Endothelial cell of umbilical vein (primary cell): Measurements from ENCODE around the gene FBXL13. TPM values are rescaled to one million over a fixed set of nuclear protein-coding genes. Genes with fewer than 3 reads are reported as not detected.

ENCODE experiments used
- BruUV-seq: library from RNA; stranded (reverse); fragments of 400-500 nt; replicated peaks from 2 replicates; lab custom pipeline; 2021; lab: Mats Ljungman, UMichigan
- CTCF ChIA-PET: fragments of 300-600, 350-600 bp; sonication (Branson Sonifier 250); formaldehyde crosslinking; loops from one replicate; lab custom pipeline; 2021; ENCODE audit warnings: antibody characterized with exemption, inconsistent platforms; lab: Charles Lee
- POLR2A ChIA-PET: fragments of 300-600, 350-600 bp; sonication (Branson Sonifier 250); formaldehyde crosslinking; loops from one replicate; lab custom pipeline; 2021; ENCODE audit warnings: antibody characterized with exemption, inconsistent platforms; lab: Charles Lee
- DNase-seq: peaks from one replicate; pipeline ENCODE4 v3.0.0-alpha.2; 2011; ENCODE audit warnings: low read depth, low spot score
- FAIRE-seq: peaks from 2 replicates; lab custom pipeline; 2011; peaks lifted over from hg19 to GRCh38; lab: Jason Lieb, UNC
- H2AFZ ChIP-seq: 2 replicates; pipeline ENCODE4 v1.6.0; 2012; ENCODE audit warnings: low read depth, low read length, control low read depth, inconsistent platforms
- H3K27ac ChIP-seq: 2 replicates; pipeline ENCODE4 v1.5.1; 2011; ENCODE audit warnings: low read depth, mild to moderate bottlenecking, control low read depth, low read length, moderate library complexity; ENCODE audit not compliant: insufficient read depth
- H3K27me3 ChIP-seq, 2 experiments: 2 replicates each; pipeline versions ENCODE4 v1.6.0 to v1.6.1; 2011; ENCODE audit warnings: low read length in 2 of 2, mixed read lengths in 1 of 2; ENCODE audit not compliant: control insufficient read depth in 2 of 2, insufficient read depth in 2 of 2
- H3K36me3 ChIP-seq, 2 experiments: 2 replicates in 1 of 2; 3 replicates in 1 of 2; pipeline ENCODE4 v1.5.1; 2011; ENCODE audit warnings: low read length in 2 of 2, mild to moderate bottlenecking in 1 of 2, moderate library complexity in 1 of 2; ENCODE audit not compliant: control insufficient read depth in 2 of 2, insufficient read depth in 2 of 2; ENCODE audit errors: extremely low read depth in 1 of 2
- H3K4me1 ChIP-seq: 3 replicates; pipeline ENCODE4 v1.5.1; 2011; ENCODE audit warnings: mild to moderate bottlenecking, low read length; ENCODE audit not compliant: control insufficient read depth, insufficient read depth; ENCODE audit errors: extremely low read depth
- H3K4me2 ChIP-seq: 2 replicates; pipeline ENCODE4 v1.6.1; 2011; ENCODE audit warnings: low read length, control low read depth, mixed read lengths; ENCODE audit not compliant: insufficient read depth
- H3K4me3 ChIP-seq, 3 experiments: fragments of 200-600 bp in 1 of 3; sonication (generic), shearing (Covaris generic) in 1 of 3; replicated peaks in 1 of 3; 2 replicates each; pipeline ENCODE4 v1.5.1; 2011 to 2016; ENCODE audit warnings: control low read depth in 3 of 3, low read length in 3 of 3, mild to moderate bottlenecking in 2 of 3, inconsistent platforms in 1 of 3, low read depth in 1 of 3, moderate library complexity in 1 of 3; ENCODE audit not compliant: insufficient read depth in 1 of 3
- H3K79me2 ChIP-seq: 2 replicates; pipeline ENCODE4 v1.6.0; 2012; ENCODE audit warnings: low read length, inconsistent platforms; ENCODE audit not compliant: control insufficient read depth, insufficient read depth
- H3K9ac ChIP-seq: replicated peaks from 2 replicates; pipeline ENCODE3; 2011; ENCODE audit warnings: low read length, control low read depth; ENCODE audit not compliant: insufficient read depth; ENCODE audit errors: extremely low read depth
- H3K9me1 ChIP-seq: replicated peaks from 3 replicates; pipeline ENCODE4 v1.6.0; 2011; ENCODE audit warnings: mild to moderate bottlenecking, low read length; ENCODE audit not compliant: control insufficient read depth, insufficient read depth; ENCODE audit errors: extremely low read depth
- H3K9me3 ChIP-seq: replicated peaks from 2 replicates; pipeline ENCODE4 v1.5.1; 2012; ENCODE audit warnings: low read length, inconsistent platforms; ENCODE audit not compliant: control insufficient read depth, insufficient read depth
- H4K20me1 ChIP-seq: replicated peaks from 2 replicates; pipeline ENCODE3; 2011; ENCODE audit warnings: mild to moderate bottlenecking, low read length; ENCODE audit not compliant: control insufficient read depth, insufficient read depth; ENCODE audit errors: extremely low read depth
- EZH2 ChIP-seq: IDR thresholded peaks from 2 replicates; pipeline ENCODE4 v1.6.1; 2012; ENCODE audit warnings: borderline replicate concordance, low read depth, mild to moderate bottlenecking, moderate library complexity, low read length, inconsistent platforms; ENCODE audit not compliant: severe bottlenecking
- GATA2 ChIP-seq: IDR thresholded peaks from 2 replicates; pipeline ENCODE4 v1.7.0; 2011; ENCODE audit warnings: low read depth, mild to moderate bottlenecking, moderate library complexity, mixed read lengths, low read length; ENCODE audit not compliant: insufficient read length, insufficient read depth
- JUN ChIP-seq: IDR thresholded peaks from 2 replicates; pipeline ENCODE4 v1.6.1; 2011; ENCODE audit warnings: borderline replicate concordance, low read depth; ENCODE audit not compliant: insufficient read length, insufficient read depth
- MYC ChIP-seq: IDR thresholded peaks from one replicate; pipeline ENCODE4 v1.6.1; 2011; ENCODE audit warnings: mild to moderate bottlenecking, low read depth, low read length
- dilution Hi-C: fragments of 300-500 bp; cut with MboI; formaldehyde crosslinking; loops from one replicate; pipeline ENCODE4 v1.15.0; 2019; ENCODE audit warnings: low sequenced_read_pairs; ENCODE audit not compliant: extremely low pct_ligation_motif_present
- intact Hi-C: fragments of 100-400 bp; cut with micrococcal nuclease; formaldehyde crosslinking; loops from one replicate; pipeline ENCODE4 v1.10.0; 2022
- polyA plus RNA-seq, 4 experiments: library from polyadenylated mRNA; depleted of rRNA in 3 of 4; stranded (reverse) in 3 of 4; unstranded in 1 of 4; fragments of >200 nt; gene quantifications; 2 replicates each; pipeline versions ENCODE4 v1.2.1 to v1.2.3, GENCODE V29; 2011 to 2012; ENCODE audit warnings: missing spikeins in 1 of 4
- total RNA-seq: library from RNA; stranded (reverse); gene quantifications from 2 replicates; pipeline ENCODE4 v1.2.3, GENCODE V29; 2021
- TF ChIP-seq, protein P1 (sequence below): IDR thresholded peaks from 2 replicates; pipeline ENCODE4 v1.6.1; 2011; ENCODE audit not compliant: insufficient read depth, insufficient read length
- TF ChIP-seq, protein P2 (sequence below), 2 donors: IDR thresholded peaks; 1 replicate in 1 of 2; 2 replicates in 1 of 2; pipeline ENCODE4 v1.5.1; 2011; ENCODE audit warnings: low read length in 2 of 2, mild to moderate bottlenecking in 2 of 2, moderate library complexity in 2 of 2, control low read depth in 1 of 2, inconsistent platforms in 1 of 2, low read depth in 1 of 2; ENCODE audit not compliant: insufficient read depth in 1 of 2; ENCODE audit errors: extremely low read depth in 1 of 2

FBXL13 gene
- total and polyA plus RNA-seq, 2 donors (not counting 3 experiments of a cell fraction or from before 2014, with no cell fraction given), result 3.9 to 4.6 TPM

DNA sequence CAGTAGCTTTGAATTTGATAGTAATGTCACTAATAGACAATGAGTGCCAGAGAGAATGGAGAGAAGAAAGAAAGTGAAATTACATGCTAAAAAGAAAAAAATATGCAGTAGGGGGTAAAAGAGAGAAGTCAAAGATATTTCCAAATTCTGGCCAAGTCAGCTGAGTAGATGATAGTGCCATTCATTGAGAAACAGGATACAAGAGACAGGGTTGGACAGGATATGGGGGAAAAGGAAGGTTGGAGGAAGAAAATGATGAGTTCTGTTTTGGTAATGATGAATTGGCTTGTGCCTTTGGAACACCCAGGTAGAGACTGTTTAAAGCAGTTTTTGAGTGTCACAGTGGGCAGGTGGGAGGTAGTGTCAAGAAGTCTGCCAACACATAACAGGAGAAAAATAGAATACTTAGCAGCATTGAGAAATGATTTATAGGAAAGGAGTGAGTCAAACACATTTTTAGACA is 83.5 kb downstream of the FBXL13 start:
- Histone ChIP-seq H3K9ac (peak overlapping the region; percentile 40), H3K79me2 (no peaks in the 10 kb centered on the region), H4K20me1 (no peaks in the 10 kb centered on the region), H3K27me3 (no peaks in the 10 kb centered on the region), H3K4me1 (peaks cover 43% of the 10 kb centered on the region), H3K4me2 (peak overlapping the region; percentile 70), H3K9me1 (no peaks in the 10 kb centered on the region), H2AFZ (no peak overlapping the region), H3K27ac (peak overlapping the region; percentile 99), H3K36me3 (no peaks in the 10 kb centered on the region), H3K9me3 (no peaks in the 10 kb centered on the region), H3K4me3 (no peak overlapping the region)
- ChIA-PET CTCF (interaction anchor here (0.5 to 3.3 kb wide), 3 partner anchors 71 to 155 kb away, joined by 3 to 35 read pairs (median 6); no protein-coding TSS in a partner anchor), POLR2A (no interaction called here)
- TF ChIP-seq, protein P1, sequence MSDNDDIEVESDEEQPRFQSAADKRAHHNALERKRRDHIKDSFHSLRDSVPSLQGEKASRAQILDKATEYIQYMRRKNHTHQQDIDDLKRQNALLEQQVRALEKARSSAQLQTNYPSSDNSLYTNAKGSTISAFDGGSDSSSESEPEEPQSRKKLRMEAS, result no peak
- TF ChIP-seq JUN, result no peak
- no peak for TF ChIP-seq EZH2
- TF ChIP-seq, protein P2, sequence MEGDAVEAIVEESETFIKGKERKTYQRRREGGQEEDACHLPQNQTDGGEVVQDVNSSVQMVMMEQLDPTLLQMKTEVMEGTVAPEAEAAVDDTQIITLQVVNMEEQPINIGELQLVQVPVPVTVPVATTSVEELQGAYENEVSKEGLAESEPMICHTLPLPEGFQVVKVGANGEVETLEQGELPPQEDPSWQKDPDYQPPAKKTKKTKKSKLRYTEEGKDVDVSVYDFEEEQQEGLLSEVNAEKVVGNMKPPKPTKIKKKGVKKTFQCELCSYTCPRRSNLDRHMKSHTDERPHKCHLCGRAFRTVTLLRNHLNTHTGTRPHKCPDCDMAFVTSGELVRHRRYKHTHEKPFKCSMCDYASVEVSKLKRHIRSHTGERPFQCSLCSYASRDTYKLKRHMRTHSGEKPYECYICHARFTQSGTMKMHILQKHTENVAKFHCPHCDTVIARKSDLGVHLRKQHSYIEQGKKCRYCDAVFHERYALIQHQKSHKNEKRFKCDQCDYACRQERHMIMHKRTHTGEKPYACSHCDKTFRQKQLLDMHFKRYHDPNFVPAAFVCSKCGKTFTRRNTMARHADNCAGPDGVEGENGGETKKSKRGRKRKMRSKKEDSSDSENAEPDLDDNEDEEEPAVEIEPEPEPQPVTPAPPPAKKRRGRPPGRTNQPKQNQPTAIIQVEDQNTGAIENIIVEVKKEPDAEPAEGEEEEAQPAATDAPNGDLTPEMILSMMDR (IDR thresholded peaks at IDR 0.05; ENCODE audit: extremely low read depth in 1 of 2, insufficient read depth in 1 of 2, low read depth in 1 of 2, low read length in 2 of 2), result no peak
- TF ChIP-seq GATA2, result no peak
- no peak for TF ChIP-seq MYC
- TSS peak; percentile 41 for BruUV-seq
- no peak for FAIRE-seq
- intact Hi-C loops (no loop called here), dilution Hi-C loops (no loop called here)
- no peak for DNase-seq
